Ishikawa (cell line): ENCODE measurements around the gene LRRC30.

Source experiments
- CEBPB ChIP-seq: IDR thresholded peaks from 2 replicates; pipeline ENCODE4 v1.6.1; 2012
- CREB1 ChIP-seq: IDR thresholded peaks from 2 replicates; pipeline ENCODE4 v1.6.1; 2012; ENCODE audit warnings: low read depth
- EP300 ChIP-seq: IDR thresholded peaks from 2 replicates; pipeline ENCODE4 v1.6.1; 2012; ENCODE audit warnings: borderline replicate concordance
- FOXM1 ChIP-seq: IDR thresholded peaks from 2 replicates; pipeline ENCODE4 v1.6.1; 2012; ENCODE audit warnings: low read depth, borderline replicate concordance
- NFIC ChIP-seq: IDR thresholded peaks from 2 replicates; pipeline ENCODE4 v1.6.1; 2012
- RAD21 ChIP-seq: IDR thresholded peaks from 2 replicates; pipeline ENCODE4 v1.6.1; 2012; ENCODE audit warnings: low read depth
- REST ChIP-seq: IDR thresholded peaks from 2 replicates; pipeline ENCODE4 v1.6.1; 2012; ENCODE audit warnings: low read depth, mild to moderate bottlenecking
- TAF1 ChIP-seq: IDR thresholded peaks from 2 replicates; pipeline ENCODE4 v1.6.1; 2012; ENCODE audit warnings: low read depth, mild to moderate bottlenecking
- TCF12 ChIP-seq: IDR thresholded peaks from 2 replicates; pipeline ENCODE4 v1.6.1; 2012; ENCODE audit warnings: low read depth
- USF1 ChIP-seq: IDR thresholded peaks from 2 replicates; pipeline ENCODE4 v1.6.1; 2012

- TF ChIP-seq TAF1 (no peak), REST (no peak), EP300 (no peak), TCF12 (no peak), FOXM1 (no peak), RAD21 (no peak), CEBPB (no peak), USF1 (no peak), CREB1 (no peak), NFIC (no peak)
Measured at GRCh38 chr18:7233134-7233810, 2.4 kb downstream of the LRRC30 start.
